HG03432 (cell line): Measurements from ENCODE around the gene MRPL20.
A peak's percentile ranks its signal among the peaks of the same experiment; 100 is the strongest.
"Not testable (repeated sequence)": the region's sequence is repeated elsewhere in the genome, so short reads cannot be mapped to it uniquely, and the experiment has no call there.

Experiments
- ATAC-seq: cut with Tn5 transposase; IDR thresholded peaks from one replicate; pipeline ENCODE4 v1.9.1; 2021; ENCODE audit warnings: mild to moderate bottlenecking, moderate library complexity; ENCODE audit not compliant: unreplicated experiment

The MRPL20 gene

DNA sequence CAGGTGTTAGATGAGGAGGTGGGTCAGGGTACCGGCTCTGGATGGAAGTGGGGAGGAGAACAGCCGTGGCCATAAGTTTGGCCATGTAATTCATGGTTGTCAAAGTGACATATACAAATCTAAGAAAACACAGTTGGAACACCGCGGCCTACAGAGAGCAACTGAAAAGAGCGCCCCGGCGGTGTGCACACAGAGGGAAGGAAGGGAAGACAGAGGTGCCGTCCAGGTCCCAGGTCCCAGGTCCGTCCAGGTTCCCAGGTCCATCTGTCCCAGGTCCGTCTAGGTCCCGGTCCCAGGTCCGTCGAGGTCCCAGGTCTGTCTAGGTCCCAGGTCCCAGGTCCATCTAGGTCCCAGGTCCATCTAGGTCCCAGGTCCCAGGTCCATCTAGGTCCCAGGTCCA, 4.5 kb upstream of the MRPL20 start:
- no peak for ATAC-seq

DNA sequence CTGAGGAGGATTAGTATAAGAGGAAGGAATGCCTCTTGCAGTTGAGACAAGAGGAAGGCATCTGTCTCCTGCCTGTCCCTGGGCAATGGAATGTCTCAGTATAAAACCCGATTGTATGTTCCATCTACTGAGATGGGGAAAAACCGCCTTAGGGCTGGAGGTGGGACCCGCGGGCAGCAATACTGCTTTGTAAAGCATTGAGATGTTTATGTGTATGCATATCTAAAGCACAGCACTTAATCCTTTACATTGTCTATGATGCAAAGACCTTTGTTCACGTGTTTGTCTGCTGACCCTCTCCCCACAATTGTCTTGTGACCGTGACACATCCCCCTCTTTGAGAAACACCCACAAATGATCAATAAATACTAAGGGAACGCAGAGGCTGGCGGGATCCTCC, 3.1 kb upstream of the MRPL20 start:
- not testable (repeated sequence) for ATAC-seq

DNA sequence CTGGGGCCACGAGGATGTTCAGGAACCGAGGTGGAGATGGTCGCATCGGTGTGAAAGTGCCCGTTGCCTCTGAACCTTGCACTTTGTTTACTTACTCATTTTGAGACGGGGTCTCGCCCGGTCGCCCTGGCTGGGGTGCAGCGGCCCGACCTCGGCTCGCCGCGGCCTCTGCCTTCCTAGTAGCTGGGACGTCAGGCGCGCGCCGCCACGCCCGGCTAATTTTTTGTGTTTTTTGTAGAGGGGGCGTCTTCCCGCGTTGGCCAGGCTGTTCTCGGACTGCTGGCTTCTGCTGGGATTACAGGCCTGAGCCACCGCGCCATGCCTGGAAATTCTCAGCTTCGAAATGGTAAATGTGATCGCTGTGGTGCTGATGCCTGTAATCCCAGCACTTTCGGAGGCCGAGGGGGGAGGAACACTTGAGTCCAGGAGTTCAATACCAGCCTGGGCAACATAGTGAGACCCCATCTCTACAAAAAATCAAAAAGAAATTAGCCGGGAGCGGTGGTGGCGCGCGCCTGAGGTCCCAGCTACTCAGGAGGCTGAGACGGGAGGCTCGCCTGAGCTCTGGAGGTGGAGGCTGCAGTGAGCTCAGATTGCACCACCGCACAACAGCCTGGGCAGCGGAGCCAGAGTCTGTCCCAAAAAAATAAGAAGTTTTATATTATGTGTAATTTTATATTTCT, 684 bp upstream of the MRPL20 start:
- ATAC-seq, result peak; percentile 32

DNA sequence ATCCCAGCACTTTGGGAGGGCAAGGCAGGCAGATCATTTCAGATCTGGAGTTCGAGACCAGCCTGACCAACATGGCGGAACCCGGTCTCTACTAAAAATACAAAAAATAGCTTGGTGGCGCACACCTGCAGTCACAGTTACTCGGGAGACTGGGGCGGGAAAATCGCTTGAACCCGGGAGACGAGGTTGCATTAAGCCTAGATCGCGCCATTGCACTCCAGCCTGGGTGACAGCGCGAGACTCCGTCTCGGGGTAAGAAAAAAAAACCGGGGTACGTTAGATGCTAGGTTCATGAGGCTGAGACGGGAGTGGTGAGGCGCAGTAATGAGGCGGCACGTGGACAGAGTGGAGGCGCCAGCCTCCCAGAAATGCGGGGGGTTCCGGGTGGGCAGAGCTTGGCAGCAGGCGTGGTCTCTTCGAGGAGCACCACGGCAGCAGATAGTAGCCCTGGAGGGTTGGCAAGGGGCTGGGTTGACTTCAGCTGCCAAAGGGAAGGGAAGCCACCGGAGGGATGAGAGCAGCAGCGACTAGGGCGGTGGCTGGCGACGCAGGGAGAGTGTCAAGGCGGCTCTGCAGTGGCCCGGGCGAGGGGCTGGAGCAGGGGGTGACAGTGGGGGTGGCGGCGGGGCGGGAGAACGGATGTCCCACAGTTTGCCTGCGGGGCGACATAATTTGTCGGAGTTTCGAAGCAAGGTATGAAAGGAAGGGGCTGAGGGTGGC, 832 bp downstream of the MRPL20 start:
- ATAC-seq, result no peak

GRCh38 chr1:1403653-1404052, 3.4 kb downstream of the MRPL20 start:
- no peak for ATAC-seq

DNA sequence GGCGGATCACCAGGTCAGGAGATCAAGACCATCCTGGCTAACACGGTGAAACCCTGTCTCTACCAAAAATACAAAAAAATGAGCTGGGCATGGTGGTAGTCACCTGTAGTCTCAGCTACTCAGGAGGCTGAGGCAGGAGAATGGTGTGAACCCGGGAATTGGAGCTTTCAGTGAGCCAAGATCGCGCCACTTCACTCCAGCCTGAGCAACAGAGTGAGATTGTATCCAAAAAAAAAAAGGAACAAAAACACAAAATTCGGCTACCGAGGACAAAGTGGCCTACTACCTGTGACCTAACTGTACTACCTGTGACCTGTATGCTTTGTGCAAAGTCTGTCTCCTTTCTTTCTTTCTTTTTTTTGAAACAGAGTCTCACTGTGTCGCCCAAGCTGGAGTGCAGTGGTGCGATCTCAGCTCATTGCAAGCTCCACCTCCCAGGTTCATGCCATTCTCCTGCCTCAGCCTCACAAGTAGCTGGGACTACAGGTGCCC, 4.1 kb downstream of the MRPL20 start:
- not testable (repeated sequence) for ATAC-seq

- no peak for ATAC-seq
Observed at GRCh38 chr1:1402072-1402900, 4.8 kb downstream of the MRPL20 start.

GRCh38 chr1:1401457-1402010, 5.6 kb downstream of the MRPL20 start:
- ATAC-seq, result no peak

GRCh38 chr1:1400576-1401456, 6.3 kb downstream of the MRPL20 start:
- ATAC-seq, result no peak

- ATAC-seq, result no peak
Observed at GRCh38 chr1:1399872-1400575, 7.1 kb downstream of the MRPL20 start.

DNA sequence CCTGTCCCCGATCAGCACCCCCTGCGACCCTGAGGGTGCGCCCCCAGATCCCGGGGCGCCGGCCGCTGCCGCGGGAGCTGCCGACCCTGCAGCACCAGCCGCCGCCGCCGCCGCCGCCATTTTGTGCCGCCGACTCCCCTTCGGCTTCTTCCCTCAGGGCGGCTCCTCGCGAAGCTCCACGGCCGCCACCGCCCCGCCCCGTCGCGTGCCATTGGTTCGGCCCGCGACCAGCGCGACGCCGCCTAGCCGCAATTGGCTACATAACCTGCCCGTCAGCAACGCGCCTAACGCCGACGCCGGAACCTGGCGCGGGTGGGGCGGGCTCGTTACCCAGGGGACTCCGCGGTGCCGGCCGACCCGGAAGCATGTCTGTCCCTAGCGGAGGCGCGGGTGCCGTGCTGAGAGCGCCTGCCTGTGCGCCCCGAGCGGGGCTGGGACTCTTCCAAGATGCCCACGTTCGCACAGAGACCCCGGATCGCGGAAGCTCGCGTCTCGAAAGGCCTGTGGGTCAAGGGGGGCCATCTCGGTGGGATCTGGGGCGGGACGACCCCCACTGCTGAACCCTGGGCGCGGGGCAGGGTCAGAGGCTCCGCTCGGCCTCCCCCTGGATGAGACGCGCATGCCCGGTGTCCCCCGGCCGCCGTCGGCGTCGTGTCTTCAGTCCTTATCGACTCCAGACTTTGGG, 7.8 kb downstream of the MRPL20 start, which contains the start of gene CCNL2:
CCNL2 (minus strand) TSS at position 149 of the 685 bp plus-strand sequence; CDS start at position 120, 29 bp downstream.
- peak; percentile 92 for ATAC-seq

DNA sequence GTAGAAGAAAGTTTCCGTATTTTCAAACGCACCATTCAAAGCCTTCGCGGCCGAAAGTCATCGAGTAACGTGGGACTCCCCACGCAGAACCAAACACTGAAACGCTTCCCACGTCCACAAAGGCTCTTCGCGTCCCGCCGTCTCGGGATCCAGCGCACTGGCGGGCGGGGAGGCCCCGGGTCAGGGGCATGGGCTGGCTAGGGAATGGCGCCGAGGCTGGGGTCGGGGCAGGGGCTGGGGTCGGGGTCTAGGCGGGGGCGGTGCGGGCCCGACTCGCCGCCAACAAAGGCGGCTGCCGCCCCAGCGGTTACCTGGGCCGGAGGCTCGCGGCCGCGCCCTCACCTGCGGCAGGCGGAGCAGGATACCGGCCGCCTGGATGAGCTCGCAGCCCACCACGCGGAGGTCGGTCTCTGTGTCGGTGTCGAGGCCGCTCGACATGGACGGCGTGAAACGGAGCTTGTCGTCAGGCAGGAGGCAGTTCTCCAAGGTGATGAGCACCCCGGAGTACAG, 8.4 kb downstream of the MRPL20 start:
- ATAC-seq, result peak; percentile 12

DNA sequence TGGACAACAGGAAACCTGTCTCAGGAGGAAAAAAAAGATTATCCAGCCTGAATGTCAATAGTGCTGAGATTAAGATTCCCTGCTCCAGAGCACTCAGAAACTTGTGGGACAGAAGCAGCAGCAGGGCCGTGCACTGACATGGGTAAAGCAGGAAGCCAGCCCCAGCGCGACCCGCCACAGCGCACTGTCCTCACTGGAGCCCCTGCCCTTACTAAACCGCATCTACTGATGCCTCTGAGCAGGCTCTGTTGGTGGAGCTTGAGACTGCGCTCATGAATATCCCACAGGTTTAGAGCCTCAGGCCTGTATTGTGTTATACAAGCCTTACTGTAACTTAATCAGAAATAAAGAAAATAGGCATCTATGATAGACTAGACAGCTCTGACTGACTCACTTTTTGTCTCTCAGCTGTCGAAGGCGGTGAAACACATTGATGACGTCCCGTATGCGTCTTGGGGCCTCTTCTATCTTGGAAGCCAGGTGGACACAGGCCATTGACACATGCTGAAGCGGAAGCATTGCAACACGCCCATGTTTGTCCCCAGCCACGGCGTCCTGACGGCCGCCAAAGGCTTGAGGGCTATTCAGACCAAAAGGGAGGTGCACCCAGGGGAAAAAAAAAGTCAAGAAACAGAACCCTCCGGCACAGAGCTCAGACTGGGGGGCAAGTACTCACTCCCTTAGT, 9.1 kb downstream of the MRPL20 start:
- ATAC-seq, result no peak

- ATAC-seq, result no peak
Observed at GRCh38 chr1:1395166-1395565, 11.9 kb downstream of the MRPL20 start.

DNA sequence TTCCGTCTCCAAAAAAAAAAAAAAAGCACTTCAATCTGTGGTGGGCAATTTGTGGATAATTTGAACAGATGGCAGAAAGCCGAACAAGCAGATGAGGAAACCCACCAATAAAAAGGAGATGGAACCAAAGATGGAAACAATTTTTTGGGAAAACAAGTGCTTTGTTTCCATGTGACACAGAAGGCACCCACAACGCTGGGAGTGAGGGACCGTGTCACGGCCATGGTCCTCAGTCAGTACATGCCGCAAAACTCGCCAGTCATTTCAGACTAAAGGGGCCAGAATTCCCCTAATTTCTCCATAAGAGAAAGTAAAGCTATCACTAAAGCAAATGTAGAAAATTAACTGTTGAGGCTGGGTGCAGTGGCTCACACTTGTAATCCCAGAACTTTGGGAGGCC, 13.0 kb downstream of the MRPL20 start:
- ATAC-seq, result no peak

GRCh38 chr1:1393428-1393827, 13.7 kb downstream of the MRPL20 start:
- ATAC-seq, result no peak

- ATAC-seq, result no peak
Observed at GRCh38 chr1:1393014-1393413, 14.1 kb downstream of the MRPL20 start.

DNA sequence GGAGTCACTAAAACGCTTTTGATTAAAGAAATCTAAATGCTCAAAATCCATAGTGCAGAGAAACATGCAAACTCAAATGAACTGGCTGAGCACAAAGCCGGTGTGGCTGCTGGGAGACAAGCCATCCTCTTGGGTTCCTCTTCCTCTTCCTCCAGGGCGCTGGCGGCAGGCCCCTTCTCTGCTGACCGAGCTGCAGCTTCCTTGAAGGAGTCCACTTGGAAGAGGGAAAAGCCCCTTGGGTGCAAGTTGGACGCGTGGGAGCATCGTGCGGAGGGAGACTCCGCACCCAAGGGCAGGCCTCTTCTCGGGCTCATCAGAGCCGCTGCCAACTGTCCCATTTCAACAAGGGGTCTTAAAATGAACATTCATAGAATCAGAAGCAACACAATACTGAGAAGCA, 15.9 kb downstream of the MRPL20 start:
- no peak for ATAC-seq
